ENCODE measurements around the gene CERKL. TPM values are rescaled to one million over a fixed set of nuclear protein-coding genes. Genes with fewer than 3 reads are reported as not detected.
A peak's percentile ranks its signal among the peaks of the same experiment; 100 is the strongest.

Gene CERKL
- total and polyA plus RNA-seq, 2 of the 13 experiments (the other 11 are each of a cell fraction or from before 2014, with no cell fraction given) = not detected

DNA sequence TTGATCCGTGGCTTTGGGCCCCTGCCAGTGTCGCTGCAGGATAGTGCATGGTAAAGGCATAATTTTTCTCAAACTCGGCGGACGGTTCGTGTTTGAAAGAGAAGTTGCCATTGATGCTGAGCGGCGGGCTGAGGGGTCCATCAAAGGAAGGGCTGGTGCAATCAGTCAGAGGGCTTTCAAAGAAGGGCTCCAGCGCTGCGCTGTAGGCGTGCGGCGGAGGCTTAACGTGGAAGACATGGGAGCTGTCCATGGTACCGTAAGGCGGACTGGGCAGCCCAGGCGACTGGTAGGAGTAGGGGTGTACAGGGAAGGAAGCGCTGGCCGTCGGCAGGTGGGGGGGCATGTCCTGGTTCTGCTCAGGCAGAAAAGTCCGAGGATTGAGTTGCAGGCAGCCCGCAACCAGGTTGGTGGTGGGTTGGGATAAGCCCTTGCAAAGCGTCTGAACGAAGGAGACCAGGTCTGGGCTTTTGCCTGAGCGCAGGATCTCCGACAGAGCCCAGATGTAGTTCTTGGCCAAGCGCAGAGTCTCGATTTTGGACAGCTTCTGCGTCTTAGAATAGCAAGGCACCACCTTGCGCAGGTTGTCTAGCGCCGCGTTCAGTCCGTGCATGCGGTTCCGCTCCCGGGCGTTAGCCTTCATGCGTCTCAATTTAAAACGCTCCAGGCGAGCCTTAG is 21.1 kb upstream of the CERKL start (continued):
- no peak for TF ChIP-seq PRPF4 (IDR thresholded peaks at IDR 0.05; ENCODE audit: low read depth, low read length, poor library complexity, severe bottlenecking)
- TF ChIP-seq HNF4A (CRISPR knock-in tag; IDR thresholded peaks at IDR 0.05) = no peak
- TF ChIP-seq CENPT (CRISPR knock-in tag; IDR thresholded peaks at IDR 0.05; ENCODE audit: low read depth) = 0 out of 2 replicates have a peak, but pooled peaks have one; percentile 47
- TF ChIP-seq, protein P1, sequence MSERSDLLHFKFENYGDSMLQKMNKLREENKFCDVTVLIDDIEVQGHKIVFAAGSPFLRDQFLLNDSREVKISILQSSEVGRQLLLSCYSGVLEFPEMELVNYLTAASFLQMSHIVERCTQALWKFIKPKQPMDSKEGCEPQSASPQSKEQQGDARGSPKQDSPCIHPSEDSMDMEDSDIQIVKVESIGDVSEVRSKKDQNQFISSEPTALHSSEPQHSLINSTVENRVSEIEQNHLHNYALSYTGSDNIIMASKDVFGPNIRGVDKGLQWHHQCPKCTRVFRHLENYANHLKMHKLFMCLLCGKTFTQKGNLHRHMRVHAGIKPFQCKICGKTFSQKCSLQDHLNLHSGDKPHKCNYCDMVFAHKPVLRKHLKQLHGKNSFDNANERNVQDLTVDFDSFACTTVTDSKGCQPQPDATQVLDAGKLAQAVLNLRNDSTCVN (CRISPR knock-in tag; IDR thresholded peaks at IDR 0.05; ENCODE audit: borderline replicate concordance) = peak; percentile 89
- TF ChIP-seq MTERF4 (CRISPR knock-in tag; IDR thresholded peaks at IDR 0.05) = peak; percentile 99; the same call in 1 of the 2 replicates
- TF ChIP-seq SOX13 (IDR thresholded peaks at IDR 0.05) = no peak
- peak in 1 of 2 experiments; percentile 47; a peak in 2 of 4 replicates for TF ChIP-seq SOX13 (CRISPR knock-in tag; conservative IDR thresholded peaks at IDR 0.05 in 1 of 2, IDR thresholded peaks at IDR 0.05 in 1 of 2)
- TF ChIP-seq ZBTB20 (CRISPR knock-in tag; IDR thresholded peaks at IDR 0.05; ENCODE audit: borderline replicate concordance, low read depth) = peak; percentile 66; the same call in 1 of the 2 replicates
- TF ChIP-seq, protein P2, sequence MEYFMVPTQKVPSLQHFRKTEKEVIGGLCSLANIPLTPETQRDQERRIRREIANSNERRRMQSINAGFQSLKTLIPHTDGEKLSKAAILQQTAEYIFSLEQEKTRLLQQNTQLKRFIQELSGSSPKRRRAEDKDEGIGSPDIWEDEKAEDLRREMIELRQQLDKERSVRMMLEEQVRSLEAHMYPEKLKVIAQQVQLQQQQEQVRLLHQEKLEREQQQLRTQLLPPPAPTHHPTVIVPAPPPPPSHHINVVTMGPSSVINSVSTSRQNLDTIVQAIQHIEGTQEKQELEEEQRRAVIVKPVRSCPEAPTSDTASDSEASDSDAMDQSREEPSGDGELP (IDR thresholded peaks at IDR 0.05; ENCODE audit: borderline replicate concordance, low read depth) = no peak
- no peak for TF ChIP-seq ZNF619 (CRISPR knock-in tag; IDR thresholded peaks at IDR 0.05)
- TF ChIP-seq DNMT3B (CRISPR knock-in tag; conservative IDR thresholded peaks at IDR 0.05) = no peak; the same call in 1 of the 2 replicates
- peak; percentile 84; the same call in 1 of the 2 replicates for TF ChIP-seq ZNF333 (CRISPR knock-in tag; IDR thresholded peaks at IDR 0.05; ENCODE audit: borderline replicate concordance)
- no peak for TF ChIP-seq SNRNP70 (IDR thresholded peaks at IDR 0.05; ENCODE audit: low read depth, low read length)
- TF ChIP-seq HNRNPLL (IDR thresholded peaks at IDR 0.05; ENCODE audit: low read depth, low read length, poor library complexity, severe bottlenecking) = peak; percentile 96
- peak; percentile 46; the same call in 1 of the 2 replicates for TF ChIP-seq GFI1 (CRISPR knock-in tag; IDR thresholded peaks at IDR 0.05; ENCODE audit: borderline replicate concordance)
- TF ChIP-seq CAMTA2 (CRISPR knock-in tag; IDR thresholded peaks at IDR 0.05; ENCODE audit: borderline replicate concordance) = no peak
- TF ChIP-seq, protein P3, sequence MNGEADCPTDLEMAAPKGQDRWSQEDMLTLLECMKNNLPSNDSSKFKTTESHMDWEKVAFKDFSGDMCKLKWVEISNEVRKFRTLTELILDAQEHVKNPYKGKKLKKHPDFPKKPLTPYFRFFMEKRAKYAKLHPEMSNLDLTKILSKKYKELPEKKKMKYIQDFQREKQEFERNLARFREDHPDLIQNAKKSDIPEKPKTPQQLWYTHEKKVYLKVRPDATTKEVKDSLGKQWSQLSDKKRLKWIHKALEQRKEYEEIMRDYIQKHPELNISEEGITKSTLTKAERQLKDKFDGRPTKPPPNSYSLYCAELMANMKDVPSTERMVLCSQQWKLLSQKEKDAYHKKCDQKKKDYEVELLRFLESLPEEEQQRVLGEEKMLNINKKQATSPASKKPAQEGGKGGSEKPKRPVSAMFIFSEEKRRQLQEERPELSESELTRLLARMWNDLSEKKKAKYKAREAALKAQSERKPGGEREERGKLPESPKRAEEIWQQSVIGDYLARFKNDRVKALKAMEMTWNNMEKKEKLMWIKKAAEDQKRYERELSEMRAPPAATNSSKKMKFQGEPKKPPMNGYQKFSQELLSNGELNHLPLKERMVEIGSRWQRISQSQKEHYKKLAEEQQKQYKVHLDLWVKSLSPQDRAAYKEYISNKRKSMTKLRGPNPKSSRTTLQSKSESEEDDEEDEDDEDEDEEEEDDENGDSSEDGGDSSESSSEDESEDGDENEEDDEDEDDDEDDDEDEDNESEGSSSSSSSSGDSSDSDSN (CRISPR knock-in tag; IDR thresholded peaks at IDR 0.05) = 0 out of 2 replicates have a peak, but pooled peaks have one; percentile 21
- no peak; the same call in 1 of the 2 replicates for TF ChIP-seq BCL3 (CRISPR knock-in tag; IDR thresholded peaks at IDR 0.05)
- peak; percentile 90; the same call in 1 of the 2 replicates for TF ChIP-seq ZNF816 (CRISPR knock-in tag; IDR thresholded peaks at IDR 0.05; ENCODE audit: borderline replicate concordance)
- TF ChIP-seq NRL (CRISPR knock-in tag; IDR thresholded peaks at IDR 0.05; ENCODE audit: borderline replicate concordance) = peak; percentile 82
- no peak for TF ChIP-seq ZNF572 (CRISPR knock-in tag; IDR thresholded peaks at IDR 0.05)
- TF ChIP-seq WIZ (CRISPR knock-in tag; IDR thresholded peaks at IDR 0.05) = peak; percentile 99
